Naive thymus-derived CD4-positive, alpha-beta T cell (primary cell): ENCODE measurements around the gene HMOX1. TPM values are rescaled to one million over a fixed set of nuclear protein-coding genes. Genes with fewer than 3 reads are reported as not detected.

ENCODE experiments used
- ATAC-seq: fragments of 150-1000 bp; cut with Tn5 transposase; 2 replicates; pipeline ENCODE4 v1.10.0; 2021; ENCODE audit warnings: mild to moderate bottlenecking, moderate library complexity
- CTCF ChIA-PET: fragments of 350-600 bp; sonication (Branson Sonifier 250); formaldehyde crosslinking; loops from one replicate; lab custom pipeline; 2021; ENCODE audit warnings: antibody characterized with exemption; lab: Charles Lee
- POLR2A ChIA-PET: fragments of 350-600 bp; sonication (Branson Sonifier 250); formaldehyde crosslinking; loops from one replicate; lab custom pipeline; 2021; ENCODE audit warnings: antibody characterized with exemption, inconsistent platforms; lab: Charles Lee
- DNase-seq, 9 donors: peaks; one replicate each; pipeline versions ENCODE4 v3.0.0 to v3.0.0-alpha.2; 2020 to 2022; ENCODE audit warnings: mixed read lengths in 1 of 9
- H3K27ac ChIP-seq: one replicate; pipeline ENCODE4 v1.7.0; 2013; ENCODE audit warnings: mild to moderate bottlenecking, low read depth, low read length, moderate library complexity
- H3K27me3 ChIP-seq, 2 donors: one replicate each; pipeline ENCODE4 v1.7.0; 2013; ENCODE audit warnings: low read length in 2 of 2, mild to moderate bottlenecking in 2 of 2, moderate library complexity in 2 of 2; ENCODE audit not compliant: control insufficient read depth in 2 of 2, insufficient read depth in 2 of 2
- H3K36me3 ChIP-seq, 3 experiments: 1 replicate in 2 of 3; 2 replicates in 1 of 3; pipeline ENCODE4 v1.7.0; 2013; ENCODE audit warnings: low read length in 3 of 3, mild to moderate bottlenecking in 3 of 3, moderate library complexity in 1 of 3; ENCODE audit not compliant: insufficient read depth in 3 of 3, control insufficient read depth in 2 of 3
- H3K4me1 ChIP-seq, 2 donors: one replicate each; pipeline ENCODE4 v1.7.0; 2013; ENCODE audit warnings: low read length in 2 of 2, mild to moderate bottlenecking in 2 of 2, moderate library complexity in 1 of 2; ENCODE audit not compliant: control insufficient read depth in 2 of 2, insufficient read depth in 2 of 2
- H3K4me3 ChIP-seq: 2 replicates; pipeline ENCODE4 v1.7.0; 2013; ENCODE audit warnings: mild to moderate bottlenecking, low read length
- H3K9me3 ChIP-seq, 3 experiments: 1 replicate in 2 of 3; 2 replicates in 1 of 3; pipeline ENCODE4 v1.7.0; 2013; ENCODE audit warnings: low read length in 3 of 3; ENCODE audit not compliant: control insufficient read depth in 2 of 3
- H3K27ac Mint-ChIP-seq, 9 donors: one replicate each; pipeline ENCODE4 v1.8.0; 2020 to 2022; ENCODE audit warnings: mixed read lengths in 9 of 9, mild to moderate bottlenecking in 8 of 9, moderate library complexity in 5 of 9, inconsistent platforms in 2 of 9
- H3K27me3 Mint-ChIP-seq, 5 donors: one replicate each; pipeline ENCODE4 v1.8.0; 2021 to 2022; ENCODE audit warnings: mixed read lengths in 5 of 5, mild to moderate bottlenecking in 1 of 5
- H3K36me3 Mint-ChIP-seq, 5 donors: one replicate each; pipeline ENCODE4 v1.8.0; 2020 to 2022; ENCODE audit warnings: mixed read lengths in 5 of 5, mild to moderate bottlenecking in 3 of 5, inconsistent platforms in 1 of 5
- H3K4me1 Mint-ChIP-seq, 7 donors: one replicate each; pipeline ENCODE4 v1.8.0; 2020 to 2022; ENCODE audit warnings: mixed read lengths in 7 of 7, mild to moderate bottlenecking in 3 of 7, inconsistent platforms in 1 of 7
- H3K4me3 Mint-ChIP-seq, 10 donors: one replicate each; pipeline ENCODE4 v1.8.0; 2020 to 2022; ENCODE audit warnings: mild to moderate bottlenecking in 10 of 10, mixed read lengths in 10 of 10, moderate library complexity in 6 of 10, inconsistent platforms in 2 of 10
- H3K9me3 Mint-ChIP-seq, 11 donors: one replicate each; pipeline ENCODE4 v1.8.0; 2020 to 2022; ENCODE audit warnings: mixed read lengths in 11 of 11, mild to moderate bottlenecking in 4 of 11, inconsistent platforms in 1 of 11, moderate library complexity in 1 of 11
- intact Hi-C, 2 donors: fragments of 100-400 bp; cut with micrococcal nuclease; formaldehyde crosslinking; loops; one replicate each; pipeline ENCODE4 v1.15.1; 2023
- polyA plus RNA-seq, 2 donors: library from polyadenylated mRNA; unstranded; fragments of 300-500 nt; fragmentation: Illumina TruSeq; gene quantifications; one replicate each; pipeline ENCODE4 v1.2.3, GENCODE V29; 2021
- total RNA-seq, 6 experiments: library from RNA in 5 of 6; stranded (reverse) in 5 of 6; gene quantifications; 1 replicate in 5 of 6; 2 replicates in 1 of 6; pipeline ENCODE4 v1.2.3 and lab custom pipeline; 2021 to 2026

The HMOX1 gene
- total and polyA plus RNA-seq, 7 experiments from 2014 or later = 0.14 to 54.0 (median 4.7) TPM

- no peak for ATAC-seq
- CTCF ChIA-PET = no interaction called here
- H3K9me3 Mint-ChIP-seq = no peaks in the 10 kb centered on the region
- Histone ChIP-seq H3K36me3 (peaks cover 0 to 69% (median 14%) of the 10 kb centered on the region in 3 experiments), H3K27me3 (no peaks in the 10 kb centered on the region), H3K27ac (no peak overlapping the region), H3K4me1 (no peaks in the 10 kb centered on the region), H3K4me3 (no peak overlapping the region), H3K9me3 (no peaks in the 10 kb centered on the region)
- intact Hi-C loops = no loop called here
- peaks cover 0 to 49% (median 11%) of the 10 kb centered on the region in 5 donors for H3K36me3 Mint-ChIP-seq
- POLR2A ChIA-PET = no interaction called here
- H3K4me1 Mint-ChIP-seq = peaks cover 0 to 3% (median 0%) of the 10 kb centered on the region in 7 donors
- H3K27ac Mint-ChIP-seq = peak overlapping the region in 3 of 9 donors; percentile 10 to 36 (median 11)
- no peak for DNase-seq
- H3K4me3 Mint-ChIP-seq = no peak overlapping the region
- H3K27me3 Mint-ChIP-seq = no peaks in the 10 kb centered on the region
Measured at GRCh38 chr22:35424761-35425160, 43.9 kb downstream of the HMOX1 start.

- intact Hi-C loops = no loop called here
- Histone ChIP-seq H3K4me1 (no peaks in the 10 kb centered on the region), H3K4me3 (no peak overlapping the region), H3K9me3 (no peaks in the 10 kb centered on the region), H3K36me3 (peaks cover 0 to 61% (median 8%) of the 10 kb centered on the region in 3 experiments), H3K27me3 (no peaks in the 10 kb centered on the region), H3K27ac (no peak overlapping the region)
- no peak for ATAC-seq
- no peak for DNase-seq
- no peaks in the 10 kb centered on the region for H3K9me3 Mint-ChIP-seq
- POLR2A ChIA-PET = no interaction called here
- H3K27me3 Mint-ChIP-seq = no peaks in the 10 kb centered on the region
- no peak overlapping the region for H3K27ac Mint-ChIP-seq
- no peak overlapping the region for H3K4me3 Mint-ChIP-seq
- H3K36me3 Mint-ChIP-seq = peaks cover 0 to 46% (median 11%) of the 10 kb centered on the region in 5 donors
- CTCF ChIA-PET = no interaction called here
- peaks cover 0 to 3% (median 0%) of the 10 kb centered on the region in 7 donors for H3K4me1 Mint-ChIP-seq
Measured at GRCh38 chr22:35425546-35425945, 44.6 kb downstream of the HMOX1 start.

- Histone ChIP-seq H3K4me1 (no peaks in the 10 kb centered on the region), H3K4me3 (no peak overlapping the region), H3K27ac (no peak overlapping the region), H3K36me3 (peaks cover 0 to 55% (median 5%) of the 10 kb centered on the region in 3 experiments), H3K9me3 (no peaks in the 10 kb centered on the region), H3K27me3 (no peaks in the 10 kb centered on the region)
- H3K27ac Mint-ChIP-seq = peak overlapping the region in 4 of 9 donors; percentile 36 to 73 (median 54)
- H3K9me3 Mint-ChIP-seq = no peaks in the 10 kb centered on the region
- DNase-seq (no peak), ATAC-seq (no peak)
- ChIA-PET POLR2A (no interaction called here), CTCF (no interaction called here)
- intact Hi-C loops = no loop called here
- peaks cover 0 to 3% (median 0%) of the 10 kb centered on the region in 7 donors for H3K4me1 Mint-ChIP-seq
- H3K4me3 Mint-ChIP-seq = no peak overlapping the region
- no peaks in the 10 kb centered on the region for H3K27me3 Mint-ChIP-seq
- peaks cover 0 to 46% (median 11%) of the 10 kb centered on the region in 5 donors for H3K36me3 Mint-ChIP-seq
Measured at GRCh38 chr22:35425971-35426800, 45.3 kb downstream of the HMOX1 start.

GRCh38 chr22:35426801-35427140 is 45.9 kb downstream of the HMOX1 start:
- Histone ChIP-seq H3K27ac (no peak overlapping the region), H3K4me3 (no peak overlapping the region), H3K36me3 (peaks cover 0 to 49% (median 3%) of the 10 kb centered on the region in 3 experiments), H3K27me3 (no peaks in the 10 kb centered on the region), H3K4me1 (no peaks in the 10 kb centered on the region), H3K9me3 (no peaks in the 10 kb centered on the region)
- intact Hi-C loops = no loop called here
- CTCF ChIA-PET = no interaction called here
- POLR2A ChIA-PET = no interaction called here
- H3K4me1 Mint-ChIP-seq = peaks cover 0 to 3% (median 0%) of the 10 kb centered on the region in 7 donors
- no peaks in the 10 kb centered on the region for H3K9me3 Mint-ChIP-seq
- no peak overlapping the region for H3K4me3 Mint-ChIP-seq
- no peaks in the 10 kb centered on the region for H3K27me3 Mint-ChIP-seq
- peaks cover 2 to 44% (median 12%) of the 10 kb centered on the region in 5 donors for H3K36me3 Mint-ChIP-seq
- ATAC-seq = no peak
- peak overlapping the region in 2 of 9 donors; percentile 70 to 73 for H3K27ac Mint-ChIP-seq
- DNase-seq = no peak

- Mint-ChIP-seq H3K27ac (no peak overlapping the region), H3K27me3 (no peaks in the 10 kb centered on the region), H3K9me3 (peaks cover 0 to 6% (median 0%) of the 10 kb centered on the region in 11 donors), H3K4me1 (peaks cover 0 to 3% (median 0%) of the 10 kb centered on the region in 7 donors), H3K4me3 (no peak overlapping the region), H3K36me3 (peaks cover 4 to 37% (median 17%) of the 10 kb centered on the region in 5 donors)
- POLR2A ChIA-PET = interaction anchor here (0.6 kb wide), 1 partner anchor 15 kb away, joined by 3 read pairs; no protein-coding TSS in a partner anchor
- CTCF ChIA-PET = interaction anchor here (0.7 to 1.4 kb wide), 5 partner anchors 10 to 153 kb away, joined by 3 to 8 read pairs (median 4); no protein-coding TSS in a partner anchor
- H3K27ac ChIP-seq = no peak overlapping the region
- peaks cover 0 to 28% (median 0%) of the 10 kb centered on the region in 3 experiments for H3K36me3 ChIP-seq
- no peaks in the 10 kb centered on the region for H3K4me1 ChIP-seq
- peak; percentile 83 for ATAC-seq
- H3K4me3 ChIP-seq = no peak overlapping the region
- peaks cover 0 to 13% (median 0%) of the 10 kb centered on the region in 3 experiments for H3K9me3 ChIP-seq
- DNase-seq = peak; percentile 30 to 74 (median 59)
- no peaks in the 10 kb centered on the region for H3K27me3 ChIP-seq
- intact Hi-C loops = loop anchor here (1.0 to 2.0 kb wide), 4 partner anchors 81 to 192 kb away; no protein-coding TSS in a partner anchor
Measured at GRCh38 chr22:35430897-35431322, 50.0 kb downstream of the HMOX1 start.

- DNase-seq = no peak
- H3K4me1 ChIP-seq = no peaks in the 10 kb centered on the region
- H3K9me3 ChIP-seq = peaks cover 0 to 13% (median 0%) of the 10 kb centered on the region in 3 experiments
- intact Hi-C loops = loop anchor here in 1 of 2 donors (2.0 kb wide), 1 partner anchor 191 kb away; no protein-coding TSS in a partner anchor
- no peak for ATAC-seq
- ChIA-PET POLR2A (no interaction called here), CTCF (interaction anchor here (1.4 kb wide), 1 partner anchor 148 kb away, joined by 3 read pairs; no protein-coding TSS in a partner anchor)
- peaks cover 0 to 21% (median 0%) of the 10 kb centered on the region in 3 experiments for H3K36me3 ChIP-seq
- no peak overlapping the region for H3K4me3 Mint-ChIP-seq
- H3K27me3 Mint-ChIP-seq = no peaks in the 10 kb centered on the region
- H3K27ac Mint-ChIP-seq = peak overlapping the region in 1 of 9 donors; percentile 10
- H3K4me3 ChIP-seq = no peak overlapping the region
- peaks cover 0 to 2% (median 0%) of the 10 kb centered on the region in 7 donors for H3K4me1 Mint-ChIP-seq
- peaks cover 4 to 36% (median 17%) of the 10 kb centered on the region in 5 donors for H3K36me3 Mint-ChIP-seq
- peaks cover 0 to 6% (median 0%) of the 10 kb centered on the region in 11 donors for H3K9me3 Mint-ChIP-seq
- no peak overlapping the region for H3K27ac ChIP-seq
- H3K27me3 ChIP-seq = no peaks in the 10 kb centered on the region
Measured at GRCh38 chr22:35431483-35432227, 50.8 kb downstream of the HMOX1 start.
